ENCODE results near the gene PCED1B.

- TF ChIP-seq CTCF (IDR thresholded peaks at IDR 0.05) (no peak), POLR2AphosphoS5 (IDR thresholded peaks at IDR 0.05) (no peak)
These were observed 41.1 kb upstream of the PCED1B start for GRCh38 chr12:47038270-47038748.
